ENCODE data around the gene SYT1. TPM values are rescaled to one million over a fixed set of nuclear protein-coding genes. Genes with fewer than 3 reads are reported as not detected.

SYT1 gene
- total RNA-seq, 1 donor from 2014 or later: 13.0 TPM

DNA sequence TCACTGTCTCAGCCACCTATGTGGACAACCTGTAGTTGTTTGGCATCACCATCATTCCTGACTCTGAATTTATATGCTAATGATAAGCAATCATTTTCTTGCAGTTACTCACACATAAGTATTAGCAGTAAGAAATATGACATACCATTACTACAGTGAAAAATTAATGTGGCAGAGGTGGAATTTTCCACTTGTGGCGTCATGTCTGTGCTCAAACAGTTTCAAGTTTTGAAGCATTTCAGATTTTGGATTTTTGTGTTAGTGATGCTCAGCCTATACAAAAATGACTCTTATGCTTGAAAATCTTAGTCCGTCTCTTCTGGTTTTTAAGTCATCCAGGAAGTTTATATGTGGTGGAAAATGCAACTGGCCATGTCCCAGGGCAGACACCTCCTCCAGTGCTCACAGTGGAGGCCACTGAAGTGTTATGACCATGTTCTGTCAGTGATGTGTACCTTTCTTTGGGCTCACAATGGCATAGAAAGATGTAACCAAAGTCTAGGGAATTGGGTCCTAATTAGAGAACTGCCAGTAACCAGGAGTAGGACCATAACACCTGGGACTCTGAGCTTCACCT is 220.6 kb downstream of the SYT1 start:
- Mint-ChIP-seq H3K4me1 (ENCODE audit: unreplicated experiment) (no peaks in the 10 kb centered on the region), H3K9me3 (ENCODE audit: unreplicated experiment) (no peaks in the 10 kb centered on the region), H3K4me3 (ENCODE audit: unreplicated experiment) (no peak overlapping the region), H3K27me3 (ENCODE audit: unreplicated experiment) (no peaks in the 10 kb centered on the region), H3K27ac (ENCODE audit: unreplicated experiment) (no peak overlapping the region), H3K36me3 (ENCODE audit: low read depth, unreplicated experiment) (no peaks in the 10 kb centered on the region)
- TF ChIP-seq, protein P1, sequence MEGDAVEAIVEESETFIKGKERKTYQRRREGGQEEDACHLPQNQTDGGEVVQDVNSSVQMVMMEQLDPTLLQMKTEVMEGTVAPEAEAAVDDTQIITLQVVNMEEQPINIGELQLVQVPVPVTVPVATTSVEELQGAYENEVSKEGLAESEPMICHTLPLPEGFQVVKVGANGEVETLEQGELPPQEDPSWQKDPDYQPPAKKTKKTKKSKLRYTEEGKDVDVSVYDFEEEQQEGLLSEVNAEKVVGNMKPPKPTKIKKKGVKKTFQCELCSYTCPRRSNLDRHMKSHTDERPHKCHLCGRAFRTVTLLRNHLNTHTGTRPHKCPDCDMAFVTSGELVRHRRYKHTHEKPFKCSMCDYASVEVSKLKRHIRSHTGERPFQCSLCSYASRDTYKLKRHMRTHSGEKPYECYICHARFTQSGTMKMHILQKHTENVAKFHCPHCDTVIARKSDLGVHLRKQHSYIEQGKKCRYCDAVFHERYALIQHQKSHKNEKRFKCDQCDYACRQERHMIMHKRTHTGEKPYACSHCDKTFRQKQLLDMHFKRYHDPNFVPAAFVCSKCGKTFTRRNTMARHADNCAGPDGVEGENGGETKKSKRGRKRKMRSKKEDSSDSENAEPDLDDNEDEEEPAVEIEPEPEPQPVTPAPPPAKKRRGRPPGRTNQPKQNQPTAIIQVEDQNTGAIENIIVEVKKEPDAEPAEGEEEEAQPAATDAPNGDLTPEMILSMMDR (IDR thresholded peaks at IDR 0.05; ENCODE audit: unreplicated experiment): no peak
- DNase-seq (ENCODE audit: low spot score): no peak

DNA sequence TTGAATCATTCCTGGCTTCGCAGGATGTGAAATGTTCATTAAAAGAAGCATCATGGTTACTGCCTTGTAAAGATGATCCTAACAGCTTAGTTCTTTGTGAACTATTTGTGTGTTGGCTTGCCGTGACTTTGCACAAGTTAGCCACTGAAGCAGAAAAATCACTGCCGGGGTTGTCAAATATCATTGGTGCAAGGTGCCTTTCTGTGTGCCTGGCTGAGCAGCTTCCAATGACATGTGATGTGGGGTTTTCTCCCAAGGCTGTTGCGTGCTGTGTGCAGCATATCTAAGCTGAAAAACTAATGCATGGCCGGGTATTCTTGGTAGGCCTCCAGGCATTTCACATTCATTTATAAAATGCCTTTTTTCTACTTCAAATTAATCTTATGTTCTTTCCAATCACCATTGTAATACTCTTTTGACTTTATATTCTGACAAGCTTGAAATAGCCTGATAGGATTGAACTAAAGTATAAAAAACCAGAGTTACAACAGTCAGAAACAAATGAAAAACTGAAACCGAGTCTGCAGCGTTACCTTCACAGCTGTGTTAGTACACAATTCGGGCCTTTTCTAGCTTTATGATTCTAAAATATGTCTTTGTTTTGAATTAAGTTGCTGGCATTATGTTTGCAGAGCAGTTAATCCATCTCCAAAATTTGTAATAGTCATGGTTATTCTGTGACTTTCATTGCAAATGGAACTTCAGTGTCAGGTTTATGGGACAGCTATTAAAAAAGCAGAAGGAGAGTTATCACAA is 222.1 kb downstream of the SYT1 start:
- DNase-seq (ENCODE audit: low spot score): no peak
- Mint-ChIP-seq H3K27me3 (ENCODE audit: unreplicated experiment) (no peaks in the 10 kb centered on the region), H3K9me3 (ENCODE audit: unreplicated experiment) (no peaks in the 10 kb centered on the region), H3K4me1 (ENCODE audit: unreplicated experiment) (no peaks in the 10 kb centered on the region), H3K36me3 (ENCODE audit: low read depth, unreplicated experiment) (no peaks in the 10 kb centered on the region), H3K27ac (ENCODE audit: unreplicated experiment) (no peak overlapping the region), H3K4me3 (ENCODE audit: unreplicated experiment) (no peak overlapping the region)
- TF ChIP-seq, protein P1 (IDR thresholded peaks at IDR 0.05; ENCODE audit: unreplicated experiment): no peak

DNA sequence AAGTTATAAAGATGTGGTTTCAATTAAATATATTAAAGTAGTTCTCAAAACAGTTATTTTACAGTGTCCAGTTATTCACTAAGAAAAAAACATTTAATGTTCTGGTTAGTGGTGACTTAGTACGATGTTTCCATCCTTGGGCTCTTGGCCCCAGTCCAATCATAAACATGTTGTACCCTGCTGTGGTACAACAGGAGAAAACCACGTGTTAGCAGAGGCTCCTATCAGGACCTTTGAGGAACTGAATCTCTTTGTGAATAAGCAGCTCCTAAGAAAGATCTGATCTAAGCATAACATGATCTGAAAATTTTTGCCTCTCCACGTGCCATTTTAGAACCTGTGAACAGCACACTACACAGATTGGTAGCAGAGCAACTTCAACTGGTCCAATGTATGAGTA is 234.0 kb downstream of the SYT1 start:
- Mint-ChIP-seq H3K4me1 (ENCODE audit: unreplicated experiment) (peaks cover 3% of the 10 kb centered on the region), H3K9me3 (ENCODE audit: unreplicated experiment) (no peaks in the 10 kb centered on the region), H3K27ac (ENCODE audit: unreplicated experiment) (no peak overlapping the region), H3K27me3 (ENCODE audit: unreplicated experiment) (no peaks in the 10 kb centered on the region), H3K36me3 (ENCODE audit: low read depth, unreplicated experiment) (no peaks in the 10 kb centered on the region), H3K4me3 (ENCODE audit: unreplicated experiment) (no peak overlapping the region)
- TF ChIP-seq, protein P1 (IDR thresholded peaks at IDR 0.05; ENCODE audit: unreplicated experiment): no peak
- no peak for DNase-seq (ENCODE audit: low spot score)

DNA sequence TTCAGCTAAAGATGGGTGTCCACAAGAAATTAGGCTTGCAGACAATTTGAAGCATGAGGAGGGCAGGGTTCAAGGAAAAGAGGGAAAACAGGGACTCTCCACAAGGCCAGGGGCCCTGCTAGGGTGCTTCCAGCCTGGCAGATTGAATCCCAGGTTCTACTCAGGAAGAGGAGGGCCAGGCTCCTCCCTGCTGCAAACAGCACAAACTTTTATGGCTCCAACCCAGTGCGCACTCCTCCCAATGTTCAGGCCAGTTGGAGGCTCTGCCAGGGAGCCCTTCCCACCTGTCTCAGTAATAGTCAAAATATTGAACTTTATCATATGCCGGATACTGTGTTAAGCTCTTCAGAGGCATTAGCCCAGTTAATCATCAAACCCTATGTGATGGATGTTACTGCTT is 244.4 kb downstream of the SYT1 start:
- H3K9me3 Mint-ChIP-seq (ENCODE audit: unreplicated experiment): no peaks in the 10 kb centered on the region
- no peak overlapping the region for H3K27ac Mint-ChIP-seq (ENCODE audit: unreplicated experiment)
- no peaks in the 10 kb centered on the region for H3K36me3 Mint-ChIP-seq (ENCODE audit: low read depth, unreplicated experiment)
- TF ChIP-seq, protein P1 (IDR thresholded peaks at IDR 0.05; ENCODE audit: unreplicated experiment): no peak
- H3K4me3 Mint-ChIP-seq (ENCODE audit: unreplicated experiment): no peak overlapping the region
- H3K27me3 Mint-ChIP-seq (ENCODE audit: unreplicated experiment): peaks cover 2% of the 10 kb centered on the region
- DNase-seq (ENCODE audit: low spot score): no peak
- no peaks in the 10 kb centered on the region for H3K4me1 Mint-ChIP-seq (ENCODE audit: unreplicated experiment)

DNA sequence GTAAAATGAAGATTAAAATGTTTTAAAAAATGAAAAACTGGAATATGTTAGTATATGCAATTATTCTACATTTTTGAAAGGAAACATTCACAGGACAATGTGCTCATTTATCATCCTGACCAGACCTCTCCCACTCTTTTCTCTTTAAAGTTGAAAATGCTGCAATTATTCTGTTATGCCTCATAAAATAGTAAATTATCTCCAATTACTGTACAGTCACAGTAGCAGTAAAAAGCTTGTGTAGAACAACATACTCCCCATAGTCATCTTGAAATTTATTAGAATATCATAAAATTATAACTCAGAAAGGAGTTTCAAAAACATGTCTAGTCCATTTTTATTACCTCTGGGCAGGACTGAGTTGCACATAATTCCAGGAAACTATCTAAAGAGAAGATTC is 250.3 kb downstream of the SYT1 start:
- no peak overlapping the region for H3K4me3 Mint-ChIP-seq (ENCODE audit: unreplicated experiment)

More for the DNA sequence above, 250.3 kb downstream of the SYT1 start:
- TF ChIP-seq, protein P1 (IDR thresholded peaks at IDR 0.05; ENCODE audit: unreplicated experiment): no peak
- Mint-ChIP-seq H3K27me3 (ENCODE audit: unreplicated experiment) (peaks cover 2% of the 10 kb centered on the region), H3K9me3 (ENCODE audit: unreplicated experiment) (no peaks in the 10 kb centered on the region), H3K36me3 (ENCODE audit: low read depth, unreplicated experiment) (no peaks in the 10 kb centered on the region), H3K27ac (ENCODE audit: unreplicated experiment) (no peak overlapping the region), H3K4me1 (ENCODE audit: unreplicated experiment) (peaks cover 4% of the 10 kb centered on the region)
- DNase-seq (ENCODE audit: low spot score): no peak
